Keratinocyte (primary cell): Measurements from ENCODE around the gene KRTAP10-11.

Source experiments
- EZH2 ChIP-seq: IDR thresholded peaks from one replicate; pipeline ENCODE4 v1.6.1; 2012; ENCODE audit warnings: inconsistent platforms, mild to moderate bottlenecking, low read length, moderate library complexity
- TF ChIP-seq, protein P1 (sequence below), 3 experiments: IDR thresholded peaks in 1 of 3; conservative IDR thresholded peaks in 1 of 3; optimal IDR thresholded peaks in 1 of 3; 2 replicates in 2 of 3; 3 replicates in 1 of 3; pipeline versions ENCODE3 to v1.5.1; 2011; ENCODE audit warnings: low read length in 3 of 3, mild to moderate bottlenecking in 3 of 3, moderate library complexity in 2 of 3, control low read depth in 1 of 3, inconsistent platforms in 1 of 3; ENCODE audit not compliant: insufficient read depth in 2 of 3; ENCODE audit errors: extremely low read depth in 1 of 3

DNA sequence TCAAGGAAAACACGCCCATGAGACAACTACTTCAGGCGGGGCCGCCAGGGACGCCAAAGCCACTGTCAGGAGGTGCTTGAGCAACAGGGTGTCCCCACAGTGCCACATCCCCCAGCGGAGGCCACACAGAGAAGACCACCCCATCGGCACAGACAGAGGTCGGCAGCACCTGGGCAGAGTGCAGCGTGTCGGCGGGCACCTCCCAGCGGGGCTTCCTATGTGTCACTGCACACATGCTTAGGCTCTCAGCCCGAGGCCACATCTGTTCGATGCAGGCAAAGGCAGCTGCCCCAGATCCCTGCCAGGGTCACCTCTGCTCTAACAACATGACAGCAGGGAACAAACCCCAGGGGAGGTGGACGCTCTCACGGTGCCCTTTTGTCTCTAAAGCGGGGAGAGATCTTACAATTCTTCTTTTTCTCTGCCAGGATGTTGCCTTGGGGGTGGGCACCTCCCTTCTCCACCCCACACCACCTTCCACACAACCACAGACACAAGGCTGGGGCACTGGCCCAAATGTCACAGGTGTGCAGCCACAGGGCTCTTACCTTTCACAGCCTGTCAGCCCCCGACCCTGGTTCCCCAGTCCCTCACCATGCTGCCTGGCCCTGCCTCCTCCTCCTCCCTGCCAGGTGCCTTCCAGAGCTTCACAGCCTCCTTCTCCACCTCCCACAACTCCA, 30.2 kb upstream of the KRTAP10-11 start:
- TF ChIP-seq, protein P1, sequence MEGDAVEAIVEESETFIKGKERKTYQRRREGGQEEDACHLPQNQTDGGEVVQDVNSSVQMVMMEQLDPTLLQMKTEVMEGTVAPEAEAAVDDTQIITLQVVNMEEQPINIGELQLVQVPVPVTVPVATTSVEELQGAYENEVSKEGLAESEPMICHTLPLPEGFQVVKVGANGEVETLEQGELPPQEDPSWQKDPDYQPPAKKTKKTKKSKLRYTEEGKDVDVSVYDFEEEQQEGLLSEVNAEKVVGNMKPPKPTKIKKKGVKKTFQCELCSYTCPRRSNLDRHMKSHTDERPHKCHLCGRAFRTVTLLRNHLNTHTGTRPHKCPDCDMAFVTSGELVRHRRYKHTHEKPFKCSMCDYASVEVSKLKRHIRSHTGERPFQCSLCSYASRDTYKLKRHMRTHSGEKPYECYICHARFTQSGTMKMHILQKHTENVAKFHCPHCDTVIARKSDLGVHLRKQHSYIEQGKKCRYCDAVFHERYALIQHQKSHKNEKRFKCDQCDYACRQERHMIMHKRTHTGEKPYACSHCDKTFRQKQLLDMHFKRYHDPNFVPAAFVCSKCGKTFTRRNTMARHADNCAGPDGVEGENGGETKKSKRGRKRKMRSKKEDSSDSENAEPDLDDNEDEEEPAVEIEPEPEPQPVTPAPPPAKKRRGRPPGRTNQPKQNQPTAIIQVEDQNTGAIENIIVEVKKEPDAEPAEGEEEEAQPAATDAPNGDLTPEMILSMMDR (optimal IDR thresholded peaks at IDR 0.05 in 1 of 3, IDR thresholded peaks at IDR 0.05 in 1 of 3, conservative IDR thresholded peaks at IDR 0.05 in 1 of 3; ENCODE audit: extremely low read depth in 1 of 3, insufficient read depth in 2 of 3, low read length in 3 of 3), result no peak
- no peak for TF ChIP-seq EZH2
